Fibroblast of mammary gland (primary cell): Measurements from ENCODE around the gene MYMK.
"Not testable (repeated sequence)": the region's sequence is repeated elsewhere in the genome, so short reads cannot be mapped to it uniquely, and the experiment has no call there.

Source experiments
- DNase-seq: peaks from one replicate; pipeline ENCODE4 v3.0.0-alpha.2; 2010; ENCODE audit warnings: low read depth
- H3K4me3 ChIP-seq: 2 replicates; pipeline ENCODE4 v1.5.1; 2011; ENCODE audit warnings: low read depth, mild to moderate bottlenecking, low read length, moderate library complexity; ENCODE audit not compliant: control insufficient read depth
- CTCF ChIP-seq: conservative IDR thresholded peaks from 2 replicates; pipeline ENCODE4 v1.5.1; 2011; ENCODE audit warnings: low read depth, low read length, inconsistent platforms; ENCODE audit not compliant: control insufficient read depth, insufficient read depth

MYMK gene

GRCh38 chr9:133569891-133570690 is 45.3 kb upstream of the MYMK start:
- TF ChIP-seq CTCF: no peak
- no peak for DNase-seq
- H3K4me3 ChIP-seq: no peak overlapping the region

- no peak for DNase-seq
- no peak overlapping the region for H3K4me3 ChIP-seq
- no peak for TF ChIP-seq CTCF
Observed at GRCh38 chr9:133569121-133569785, 44.5 kb upstream of the MYMK start.

- H3K4me3 ChIP-seq: no peak overlapping the region
- no peak for TF ChIP-seq CTCF
- no peak for DNase-seq
Observed at GRCh38 chr9:133568186-133568585, 43.4 kb upstream of the MYMK start.

- H3K4me3 ChIP-seq: no peak overlapping the region
- TF ChIP-seq CTCF: no peak
- no peak for DNase-seq
Observed at GRCh38 chr9:133566817-133567216, 42.1 kb upstream of the MYMK start.

GRCh38 chr9:133566382-133566781 is 41.6 kb upstream of the MYMK start:
- TF ChIP-seq CTCF: no peak
- no peak overlapping the region for H3K4me3 ChIP-seq
- no peak for DNase-seq

- no peak overlapping the region for H3K4me3 ChIP-seq
- DNase-seq: no peak
- TF ChIP-seq CTCF: no peak
Observed at GRCh38 chr9:133564451-133565116, 39.8 kb upstream of the MYMK start.

GRCh38 chr9:133563814-133564213 is 39.1 kb upstream of the MYMK start:
- not testable (repeated sequence) for H3K4me3 ChIP-seq, DNase-seq
